Liver (tissue), 3 donors: Measurements from ENCODE around the gene UBA3.

ENCODE experiments used
- ATF3 ChIP-seq: IDR thresholded peaks from 2 replicates; pipeline ENCODE4 v1.6.1; 2016; ENCODE audit warnings: antibody characterized with exemption
- CTCF ChIP-seq: fragments of 150-350 bp; IDR thresholded peaks from 2 replicates; pipeline ENCODE4 v1.5.1; 2017; ENCODE audit warnings: improper control_type of control experiment, low read depth, low read length; ENCODE audit not compliant: missing input control
- EGR1 ChIP-seq, 2 donors: IDR thresholded peaks; 2 replicates each; pipeline ENCODE4 v1.6.1; 2016 to 2018; ENCODE audit warnings: antibody characterized with exemption in 2 of 2, low read depth in 2 of 2
- JUND ChIP-seq, 2 donors: IDR thresholded peaks; 2 replicates each; pipeline ENCODE4 v1.6.1; 2016; ENCODE audit warnings: antibody characterized with exemption in 2 of 2
- NR2F2 ChIP-seq: IDR thresholded peaks from 2 replicates; pipeline ENCODE4 v1.6.1; 2016; ENCODE audit warnings: antibody characterized with exemption
- RAD21 ChIP-seq, 2 donors: IDR thresholded peaks; 2 replicates each; pipeline ENCODE4 v1.6.1; 2016; ENCODE audit warnings: antibody characterized with exemption in 2 of 2, mild to moderate bottlenecking in 2 of 2
- REST ChIP-seq: IDR thresholded peaks from 2 replicates; pipeline ENCODE4 v1.6.1; 2016; ENCODE audit warnings: antibody characterized with exemption, mild to moderate bottlenecking
- SP1 ChIP-seq: IDR thresholded peaks from 2 replicates; pipeline ENCODE4 v1.6.1; 2018; ENCODE audit warnings: antibody characterized with exemption, mild to moderate bottlenecking
- TAF1 ChIP-seq: conservative IDR thresholded peaks from 2 replicates; pipeline ENCODE4 v1.6.1; 2016; ENCODE audit warnings: antibody characterized with exemption, mild to moderate bottlenecking
- donor health status: healthy.
- donor health status: healthy.

- TF ChIP-seq CTCF (no peak), REST (no peak), TAF1 (no peak), EGR1 (IDR thresholded peaks at IDR 0.05; ENCODE audit: low read depth in 2 of 2) (no peak), RAD21 (IDR thresholded peaks at IDR 0.05) (no peak), NR2F2 (no peak), ATF3 (no peak), JUND (IDR thresholded peaks at IDR 0.05) (no peak), SP1 (no peak)
Observed at GRCh38 chr3:69020857-69021256, 59.3 kb downstream of the UBA3 start.
